PC-9 (cell line): ENCODE results near the gene TFRC.

Experiments used
- EZH2 ChIP-seq: fragments of 200-600 bp; sonication (generic); IDR thresholded peaks from 2 replicates; pipeline ENCODE4 v1.8.0; 2017; ENCODE audit warnings: antibody characterized with exemption, low read depth
- TF ChIP-seq, protein P1 (sequence below): fragments of 200-600 bp; sonication (generic); conservative IDR thresholded peaks from 2 replicates; pipeline ENCODE4 v1.6.1; 2017; ENCODE audit warnings: mixed run types, antibody characterized with exemption, mild to moderate bottlenecking, moderate library complexity

GRCh38 chr3:196016059-196016458, 65.8 kb downstream of the TFRC start:
- TF ChIP-seq, protein P1, sequence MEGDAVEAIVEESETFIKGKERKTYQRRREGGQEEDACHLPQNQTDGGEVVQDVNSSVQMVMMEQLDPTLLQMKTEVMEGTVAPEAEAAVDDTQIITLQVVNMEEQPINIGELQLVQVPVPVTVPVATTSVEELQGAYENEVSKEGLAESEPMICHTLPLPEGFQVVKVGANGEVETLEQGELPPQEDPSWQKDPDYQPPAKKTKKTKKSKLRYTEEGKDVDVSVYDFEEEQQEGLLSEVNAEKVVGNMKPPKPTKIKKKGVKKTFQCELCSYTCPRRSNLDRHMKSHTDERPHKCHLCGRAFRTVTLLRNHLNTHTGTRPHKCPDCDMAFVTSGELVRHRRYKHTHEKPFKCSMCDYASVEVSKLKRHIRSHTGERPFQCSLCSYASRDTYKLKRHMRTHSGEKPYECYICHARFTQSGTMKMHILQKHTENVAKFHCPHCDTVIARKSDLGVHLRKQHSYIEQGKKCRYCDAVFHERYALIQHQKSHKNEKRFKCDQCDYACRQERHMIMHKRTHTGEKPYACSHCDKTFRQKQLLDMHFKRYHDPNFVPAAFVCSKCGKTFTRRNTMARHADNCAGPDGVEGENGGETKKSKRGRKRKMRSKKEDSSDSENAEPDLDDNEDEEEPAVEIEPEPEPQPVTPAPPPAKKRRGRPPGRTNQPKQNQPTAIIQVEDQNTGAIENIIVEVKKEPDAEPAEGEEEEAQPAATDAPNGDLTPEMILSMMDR = no peak
- no peak for TF ChIP-seq EZH2
